ENCODE results near the gene KDM4D.

DNA sequence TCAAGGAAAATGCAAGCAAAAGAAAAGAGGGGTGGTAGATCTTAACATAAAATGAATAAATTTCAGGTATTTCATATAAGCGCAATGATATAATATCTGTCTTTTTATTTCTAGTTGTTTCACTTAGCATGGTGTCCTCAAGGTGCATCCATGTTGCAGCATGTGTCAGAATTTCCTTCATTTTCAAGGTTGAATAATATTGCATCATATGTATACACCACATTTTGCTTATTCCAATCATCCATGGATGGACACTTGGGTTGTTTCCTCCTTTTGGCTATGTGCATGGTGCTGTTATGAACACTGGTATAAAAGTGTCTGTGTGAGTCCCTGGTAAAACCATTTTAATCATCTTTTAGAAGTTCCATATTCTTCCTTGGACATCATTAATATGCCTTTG is 68.7 kb downstream of the KDM4D start:
- no peak for TF ChIP-seq BCL11A (IDR thresholded peaks at IDR 0.05; ENCODE audit: low read depth in 2 of 2, low read length in 2 of 2)
- no peak for TF ChIP-seq RBBP5 (IDR thresholded peaks at IDR 0.05; ENCODE audit: borderline replicate concordance, low read depth, low read length)
- no peak for TF ChIP-seq EZH2 (IDR thresholded peaks at IDR 0.05; ENCODE audit: low read depth, low read length, severe bottlenecking)
- TF ChIP-seq CTCF (IDR thresholded peaks at IDR 0.05; ENCODE audit: control extremely low read depth in 1 of 3, insufficient read depth in 1 of 3, low read depth in 1 of 3, low read length in 3 of 3): no peak
- no peak for TF ChIP-seq SIN3A (conservative IDR thresholded peaks at IDR 0.05 in 1 of 2, IDR thresholded peaks at IDR 0.05 in 1 of 2; ENCODE audit: low read depth in 1 of 2, low read length in 2 of 2)
- TF ChIP-seq RXRA (IDR thresholded peaks at IDR 0.05; ENCODE audit: insufficient read depth, low read depth, low read length): no peak
- TF ChIP-seq JUND (IDR thresholded peaks at IDR 0.05; ENCODE audit: low read length): no peak
- TF ChIP-seq ASH2L (IDR thresholded peaks at IDR 0.05; ENCODE audit: low read length): no peak

Data from H1 (cell line).